Smooth muscle cell (in vitro differentiated cells): ENCODE measurements around the gene SPEG. TPM values are rescaled to one million over a fixed set of nuclear protein-coding genes. Genes with fewer than 3 reads are reported as not detected.
A peak's percentile ranks its signal among the peaks of the same experiment; 100 is the strongest.

ENCODE experiments used
- DNase-seq: peaks from one replicate; lab custom pipeline; 2025; ENCODE audit not compliant: unreplicated experiment; lab: John Stamatoyannopoulos, UW
- H2AFZ ChIP-seq: fragments of 200-600 bp; sonication (generic); 2 replicates; pipeline ENCODE4 v1.6.0; 2016; ENCODE audit warnings: antibody characterized with exemption, low read depth, mild to moderate bottlenecking
- H3F3A ChIP-seq: fragments of 200-600 bp; sonication (generic); 2 replicates; pipeline ENCODE4 v1.6.0; 2017; ENCODE audit warnings: antibody characterized with exemption, low read depth
- H3K27ac ChIP-seq: fragments of 200-600 bp; sonication (generic); 2 replicates; pipeline ENCODE4 v1.5.1; 2016; ENCODE audit warnings: low read depth, mild to moderate bottlenecking
- H3K27me3 ChIP-seq: fragments of 200-600 bp; sonication (generic); 2 replicates; pipeline ENCODE4 v1.6.1; 2016; ENCODE audit warnings: low read depth, mild to moderate bottlenecking
- H3K36me3 ChIP-seq: fragments of 200-600 bp; sonication (generic); 2 replicates; pipeline ENCODE4 v1.5.1; 2016; ENCODE audit warnings: low read depth
- H3K4me1 ChIP-seq: fragments of 200-600 bp; sonication (generic); 2 replicates; pipeline ENCODE4 v1.5.1; 2016; ENCODE audit warnings: low read depth
- H3K4me2 ChIP-seq: fragments of 200-600 bp; sonication (generic); 2 replicates; pipeline ENCODE4 v1.6.0; 2016; ENCODE audit warnings: mild to moderate bottlenecking
- H3K4me3 ChIP-seq: fragments of 200-600 bp; sonication (generic); 2 replicates; pipeline ENCODE4 v1.5.1; 2016; ENCODE audit warnings: mild to moderate bottlenecking
- H3K79me2 ChIP-seq: fragments of 200-600 bp; sonication (generic); 2 replicates; pipeline ENCODE4 v1.6.0; 2016; ENCODE audit warnings: low read depth, mild to moderate bottlenecking
- H3K9ac ChIP-seq: fragments of 200-600 bp; sonication (generic); 2 replicates; pipeline ENCODE4 v1.6.0; 2016; ENCODE audit warnings: low read depth
- H3K9me3 ChIP-seq: fragments of 200-600 bp; sonication (generic); replicated peaks from 2 replicates; pipeline ENCODE4 v1.5.1; 2016; ENCODE audit warnings: low read depth
- H4K20me1 ChIP-seq: fragments of 200-600 bp; sonication (generic); 2 replicates; pipeline ENCODE4 v1.6.0; 2016; ENCODE audit warnings: low read depth
- CTCF ChIP-seq: fragments of 200-600 bp; sonication (generic); IDR thresholded peaks from 2 replicates; pipeline ENCODE4 v1.5.1; 2017; ENCODE audit warnings: borderline replicate concordance, mild to moderate bottlenecking, antibody characterized with exemption; ENCODE audit not compliant: insufficient read depth, poor library complexity, severe bottlenecking
- WGBS: methylation state at CpG from one replicate; pipeline ENCODE4 v1.1.7; 2016; ENCODE audit warnings: low lambda C conversion rate; 5-methylcytosine and 5-hydroxymethylcytosine counted together
- polyA plus RNA-seq: library from polyadenylated mRNA; unstranded; fragments of >200 nt; fragmentation: Nextera tagmentation; extraction: Ambion mirVana; gene quantifications from 2 replicates; pipeline ENCODE4 v1.2.1, GENCODE V29; 2016
- total RNA-seq: library from RNA; depleted of rRNA; stranded (reverse); fragments of >200 nt; gene quantifications from 2 replicates; pipeline ENCODE4 v1.2.3, GENCODE V29; 2014

The SPEG gene
- total and polyA plus RNA-seq, 2 experiments from 2014 or later: 14.9 to 37.8 TPM

- no peak overlapping the region for H2AFZ ChIP-seq
- H3K9me3 ChIP-seq: no peaks in the 10 kb centered on the region
- no peaks in the 10 kb centered on the region for H3K27me3 ChIP-seq
- no peak for DNase-seq
- H3K36me3 ChIP-seq: no peaks in the 10 kb centered on the region
- no peak overlapping the region for H3K27ac ChIP-seq
- no peak for TF ChIP-seq CTCF
- H3F3A ChIP-seq: no peaks in the 10 kb centered on the region
- no peaks in the 10 kb centered on the region for H3K79me2 ChIP-seq
- 92% methylated on average over 23 of the region's 23 CpGs for WGBS
- no peaks in the 10 kb centered on the region for H3K4me1 ChIP-seq
- no peak overlapping the region for H3K4me3 ChIP-seq
- no peaks in the 10 kb centered on the region for H4K20me1 ChIP-seq
- peak overlapping the region; percentile 54 for H3K4me2 ChIP-seq
- H3K9ac ChIP-seq: no peak overlapping the region
These were observed 34.0 kb downstream of the SPEG start for GRCh38 chr2:219468410-219469185.

- no peaks in the 10 kb centered on the region for H3K27me3 ChIP-seq
- H3K9ac ChIP-seq: no peak overlapping the region
- no peak for TF ChIP-seq CTCF
- no peak overlapping the region for H2AFZ ChIP-seq
- 63% methylated on average over 16 of the region's 16 CpGs for WGBS
- no peak overlapping the region for H3K27ac ChIP-seq
- no peak overlapping the region for H3K4me3 ChIP-seq
- no peaks in the 10 kb centered on the region for H3K4me1 ChIP-seq
- H3F3A ChIP-seq: no peaks in the 10 kb centered on the region
- peak; percentile 20 for DNase-seq
- H3K4me2 ChIP-seq: peak overlapping the region; percentile 54
- no peaks in the 10 kb centered on the region for H4K20me1 ChIP-seq
- H3K9me3 ChIP-seq: no peaks in the 10 kb centered on the region
- no peaks in the 10 kb centered on the region for H3K79me2 ChIP-seq
- no peaks in the 10 kb centered on the region for H3K36me3 ChIP-seq
These were observed 34.6 kb downstream of the SPEG start for GRCh38 chr2:219469186-219469724.

GRCh38 chr2:219470429-219470828 is 35.8 kb downstream of the SPEG start:
- no peaks in the 10 kb centered on the region for H3K9me3 ChIP-seq
- WGBS: 34% methylated on average over 4 of the region's 4 CpGs
- H3K4me1 ChIP-seq: no peaks in the 10 kb centered on the region

More at GRCh38 chr2:219470429-219470828, 35.8 kb downstream of the SPEG start:
- no peaks in the 10 kb centered on the region for H3F3A ChIP-seq
- DNase-seq: no peak
- H2AFZ ChIP-seq: no peak overlapping the region
- no peak overlapping the region for H3K4me2 ChIP-seq
- no peaks in the 10 kb centered on the region for H3K79me2 ChIP-seq
- H3K27me3 ChIP-seq: no peaks in the 10 kb centered on the region
- no peak overlapping the region for H3K9ac ChIP-seq
- no peak for TF ChIP-seq CTCF
- peak overlapping the region; percentile 10 for H3K27ac ChIP-seq
- H3K4me3 ChIP-seq: no peak overlapping the region
- no peaks in the 10 kb centered on the region for H3K36me3 ChIP-seq
- no peaks in the 10 kb centered on the region for H4K20me1 ChIP-seq
